Activated CD8-positive, alpha-beta memory T cell treated with anti-CD3 and anti-CD28 coated beads for 36 hours (primary cell): Measurements from ENCODE around the gene BCO1. TPM values are rescaled to one million over a fixed set of nuclear protein-coding genes. Genes with fewer than 3 reads are reported as not detected.

Source experiments
- CTCF ChIA-PET: fragments of 350-600 bp; sonication (Branson Sonifier 250); formaldehyde crosslinking; loops from one replicate; lab custom pipeline; 2021; ENCODE audit warnings: antibody characterized with exemption; lab: Charles Lee
- POLR2A ChIA-PET: fragments of 350-600 bp; sonication (Branson Sonifier 250); formaldehyde crosslinking; loops from one replicate; lab custom pipeline; 2021; ENCODE audit warnings: antibody characterized with exemption; lab: Charles Lee
- total RNA-seq, 2 experiments: library from RNA; stranded (reverse); gene quantifications; one replicate each; pipeline ENCODE4 v1.2.3, GENCODE V29; 2021

BCO1 gene
- total RNA-seq, 2 experiments from 2014 or later = not detected

DNA sequence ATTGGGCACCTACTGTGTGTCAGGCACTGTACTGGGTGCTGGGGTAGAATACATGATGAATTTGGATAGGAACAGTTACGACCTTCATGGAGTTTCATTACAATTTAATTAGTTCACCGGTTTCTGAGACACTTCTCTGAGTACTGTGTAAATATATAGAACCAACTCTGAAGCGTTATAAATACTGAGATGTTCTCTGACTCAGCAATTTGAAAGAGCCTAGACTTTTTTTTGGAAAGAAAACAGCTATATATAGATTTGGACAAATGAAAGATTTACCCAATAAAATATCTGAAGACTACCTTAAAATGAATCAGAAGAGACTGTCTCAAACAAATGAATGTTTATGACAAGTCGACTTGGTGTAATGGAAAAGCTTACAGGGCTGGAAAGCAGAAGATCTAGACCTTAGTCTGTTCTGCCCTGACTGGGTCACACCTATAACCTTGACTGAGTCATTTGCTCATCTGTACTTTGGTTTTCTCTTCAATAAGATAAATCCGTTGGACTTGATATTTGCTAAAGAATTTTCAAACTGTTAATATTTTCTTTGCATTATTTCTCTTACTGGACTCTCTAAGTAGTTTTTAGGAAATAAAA lies 71.7 kb downstream of the BCO1 start:
- POLR2A ChIA-PET = interaction anchor here (0.6 kb wide), 1 partner anchor 577 kb away, joined by 4 read pairs; no protein-coding TSS in a partner anchor
- CTCF ChIA-PET = interaction anchor here (1.6 kb wide), 1 partner anchor 20 kb away, joined by 3 read pairs; no protein-coding TSS in a partner anchor

- ChIA-PET CTCF (interaction anchor here (1.0 to 1.6 kb wide), 2 partner anchors 18 to 55 kb away, joined by 3 to 4 read pairs; no protein-coding TSS in a partner anchor), POLR2A (no interaction called here)
Observed at GRCh38 chr16:81311762-81312161, 73.3 kb downstream of the BCO1 start.

DNA sequence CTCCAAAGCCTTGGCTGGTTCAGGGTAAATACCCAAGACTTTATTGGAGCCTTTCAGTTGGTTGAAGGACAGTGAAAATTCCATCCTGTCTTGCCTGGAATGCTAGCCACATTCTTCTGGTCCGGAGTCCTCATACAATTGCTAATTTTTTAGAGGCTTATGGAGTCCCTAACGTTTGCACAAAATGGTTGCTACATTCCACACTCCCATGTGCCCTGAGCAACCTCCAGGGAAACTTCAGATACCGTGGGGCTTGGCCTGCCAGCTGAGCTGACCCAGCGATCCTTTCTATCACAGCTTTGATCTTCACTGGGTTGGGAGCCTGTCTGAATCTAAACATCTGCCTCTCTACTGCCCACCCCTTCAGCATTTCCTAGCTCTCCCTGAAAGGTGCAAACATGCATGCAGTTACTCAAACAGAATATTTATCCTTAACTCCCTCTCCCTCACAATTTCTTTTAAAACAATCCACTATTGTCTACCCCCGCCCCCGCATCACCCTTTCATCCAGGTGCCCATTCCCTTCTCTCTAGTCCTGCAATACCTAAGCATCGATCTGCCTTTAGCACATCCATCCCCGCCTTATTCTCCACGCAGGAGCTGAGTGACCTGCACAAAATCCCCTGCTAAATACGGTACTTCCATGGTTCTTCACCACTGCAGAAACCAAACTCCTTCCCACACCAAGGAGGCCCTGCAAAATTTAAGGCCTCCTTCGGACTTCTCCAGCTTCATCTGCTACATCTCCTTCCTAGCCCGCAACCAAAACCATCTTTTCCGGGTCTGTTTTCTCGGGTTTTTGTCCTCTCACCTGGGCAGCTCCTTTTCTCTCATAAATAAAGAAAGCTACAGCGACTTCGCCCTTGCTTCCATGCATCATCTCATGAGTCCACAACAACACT lies 75.5 kb downstream of the BCO1 start:
- ChIA-PET CTCF (no interaction called here), POLR2A (interaction anchor here (1.1 to 1.3 kb wide), 2 partner anchors 22 to 131 kb away, joined by 4 to 8 read pairs; partner anchors contain the start of gene CMIP)

GRCh38 chr16:81314603-81315270 lies 76.2 kb downstream of the BCO1 start, which contains the start of gene GAN:
GAN (plus strand) TSS chr16:81314962; CDS start chr16:81315114, 152 bp downstream.
- CTCF ChIA-PET = no interaction called here
- POLR2A ChIA-PET = interaction anchor here (0.5 to 1.3 kb wide), 3 partner anchors 21 to 502 kb away, joined by 4 to 8 read pairs (median 4); partner anchors contain the start of gene CMIP

DNA sequence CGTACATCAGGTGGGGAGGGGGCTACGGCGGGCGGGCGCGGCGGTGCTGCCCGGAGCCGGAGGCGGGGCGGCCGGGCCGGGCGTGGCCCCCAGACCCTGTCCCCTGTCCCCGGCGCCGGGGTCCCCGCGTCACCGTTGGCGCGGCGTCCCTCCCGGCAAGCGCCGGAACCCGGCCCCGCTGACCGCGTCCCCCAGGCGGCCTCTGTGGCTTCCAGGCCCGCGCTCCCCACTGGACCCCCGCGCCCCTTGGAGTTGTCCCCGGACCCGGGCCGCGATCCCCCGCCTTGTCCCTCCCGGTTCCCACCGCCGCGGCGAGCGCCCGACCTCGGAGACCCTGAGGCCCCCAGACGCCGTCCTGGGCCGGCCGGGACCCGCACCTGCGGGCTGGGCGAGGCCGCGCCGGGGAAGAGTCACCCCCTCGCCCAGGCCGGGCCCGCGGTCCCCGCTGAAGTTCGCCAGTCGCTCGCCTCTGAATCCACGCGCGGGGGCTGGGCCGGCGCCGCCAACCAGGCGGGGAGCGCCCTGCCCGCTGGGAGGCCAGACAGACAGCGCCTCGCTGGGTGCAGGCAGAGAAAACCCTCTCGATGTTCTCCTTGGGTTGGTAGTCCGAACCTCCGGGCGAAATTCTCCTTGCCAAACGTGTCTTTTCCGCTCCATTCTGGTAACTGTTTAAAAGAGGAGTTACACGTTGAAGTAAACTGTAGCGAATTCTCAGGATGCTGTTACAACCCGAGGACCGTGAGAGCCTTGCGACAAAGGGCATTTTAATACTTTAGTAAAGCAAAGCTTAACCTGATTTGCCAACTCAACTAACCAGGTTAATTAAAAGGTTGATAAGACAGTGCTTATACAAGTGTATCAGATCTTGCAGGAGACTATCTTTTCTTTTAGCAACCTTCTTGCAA lies 77.0 kb downstream of the BCO1 start:
- ChIA-PET CTCF (no interaction called here), POLR2A (interaction anchor here (1.1 kb wide), 1 partner anchor 21 kb away, joined by 8 read pairs; no protein-coding TSS in a partner anchor)

DNA sequence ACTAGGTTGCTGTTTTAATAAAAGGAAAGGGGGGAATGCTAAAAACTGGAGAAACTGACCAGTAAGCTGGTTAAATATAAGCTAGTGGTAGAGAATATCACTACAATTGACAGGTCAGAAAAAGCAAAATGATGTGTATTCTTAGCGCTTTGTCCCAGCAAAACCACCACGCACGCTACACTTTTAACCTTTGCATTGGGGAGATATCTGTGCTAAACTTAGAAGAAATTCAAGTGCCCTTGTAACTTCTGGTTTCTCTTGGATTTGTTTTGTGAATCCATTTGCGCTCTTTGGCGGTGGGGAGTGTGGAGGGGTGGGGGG lies 77.6 kb downstream of the BCO1 start:
- CTCF ChIA-PET = no interaction called here

GRCh38 chr16:81318711-81319110 lies 80.2 kb downstream of the BCO1 start:
- CTCF ChIA-PET = no interaction called here
- POLR2A ChIA-PET = interaction anchor here (1.0 kb wide), 1 partner anchor 135 kb away, joined by 3 read pairs; no protein-coding TSS in a partner anchor

More for the DNA sequence above, 77.6 kb downstream of the BCO1 start:
- POLR2A ChIA-PET = no interaction called here

DNA sequence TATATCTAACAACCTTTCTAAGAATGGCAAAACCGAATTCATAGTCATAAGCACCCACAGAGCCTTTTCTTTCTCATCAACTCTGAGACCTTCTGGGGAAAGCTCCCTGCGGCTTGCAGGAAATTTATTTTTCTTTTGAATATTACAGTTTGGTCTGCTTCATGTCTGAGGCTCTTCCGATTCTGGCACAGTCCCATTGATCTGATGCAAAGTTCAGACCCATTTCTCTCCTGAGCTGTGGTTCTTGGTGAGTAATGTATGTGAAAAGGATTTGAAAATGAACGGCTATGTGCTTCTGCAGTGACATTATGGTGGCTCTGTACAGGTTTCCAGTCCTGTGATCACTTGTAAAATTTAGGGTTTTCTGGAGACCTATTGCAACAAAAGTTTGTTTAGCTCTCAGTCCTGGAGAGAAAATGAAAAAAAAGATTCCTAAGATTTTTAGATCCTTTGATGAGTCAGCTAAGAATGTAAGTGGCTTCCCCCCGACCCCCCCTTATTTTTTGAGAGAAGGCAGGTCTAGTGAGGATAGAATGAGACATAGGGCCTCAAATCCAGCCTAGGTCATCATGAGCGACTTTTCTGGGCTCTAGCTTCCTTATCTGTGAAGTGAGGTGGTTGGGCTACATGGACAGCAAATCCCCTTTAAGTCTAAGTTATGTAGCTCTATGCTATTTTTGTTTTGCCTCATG lies 80.9 kb downstream of the BCO1 start:
- ChIA-PET CTCF (no interaction called here), POLR2A (interaction anchor here (0.7 to 1.0 kb wide), 2 partner anchors 135 to 869 kb away, joined by 3 read pairs; no protein-coding TSS in a partner anchor)

DNA sequence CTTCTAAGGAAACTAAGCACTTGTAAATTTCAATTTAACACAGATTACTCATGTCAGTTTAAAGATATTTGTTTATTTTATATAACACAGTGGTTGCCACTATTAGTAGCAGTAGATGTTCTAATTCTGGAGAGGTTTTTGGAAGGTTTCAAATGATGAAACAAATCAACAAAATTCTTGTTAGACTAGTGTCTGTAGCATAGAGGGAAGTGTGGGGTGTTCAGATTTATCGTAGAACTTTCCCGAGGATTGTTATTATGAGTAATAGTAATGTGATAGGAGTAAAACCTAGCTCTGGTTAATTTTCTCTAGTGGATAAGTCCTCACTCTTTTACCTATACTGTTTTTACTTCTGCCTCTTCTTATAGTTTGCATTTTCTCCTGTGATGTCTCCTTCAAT lies 82.5 kb downstream of the BCO1 start:
- POLR2A ChIA-PET = no interaction called here

DNA sequence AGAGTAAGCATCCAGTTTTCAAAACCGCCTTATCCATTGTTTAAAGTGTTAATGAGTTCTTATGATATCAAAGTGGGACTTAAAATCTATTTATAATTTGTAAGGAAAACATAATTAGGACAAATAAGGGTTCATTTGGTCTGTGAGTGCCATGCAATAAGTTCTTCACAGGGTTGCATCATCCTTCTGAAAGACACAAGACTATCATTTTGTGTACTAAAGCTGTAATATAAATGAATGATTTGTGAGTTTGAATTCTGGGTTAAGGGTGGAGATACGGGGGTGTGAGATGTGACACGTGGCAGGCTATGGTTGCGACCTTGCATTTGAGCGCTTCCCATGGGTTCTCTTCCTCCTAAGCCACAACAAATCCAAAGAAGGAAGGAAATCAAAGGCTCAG lies 83.0 kb downstream of the BCO1 start:
- POLR2A ChIA-PET = no interaction called here

More for the DNA sequence above, 82.5 kb downstream of the BCO1 start:
- CTCF ChIA-PET = no interaction called here

DNA sequence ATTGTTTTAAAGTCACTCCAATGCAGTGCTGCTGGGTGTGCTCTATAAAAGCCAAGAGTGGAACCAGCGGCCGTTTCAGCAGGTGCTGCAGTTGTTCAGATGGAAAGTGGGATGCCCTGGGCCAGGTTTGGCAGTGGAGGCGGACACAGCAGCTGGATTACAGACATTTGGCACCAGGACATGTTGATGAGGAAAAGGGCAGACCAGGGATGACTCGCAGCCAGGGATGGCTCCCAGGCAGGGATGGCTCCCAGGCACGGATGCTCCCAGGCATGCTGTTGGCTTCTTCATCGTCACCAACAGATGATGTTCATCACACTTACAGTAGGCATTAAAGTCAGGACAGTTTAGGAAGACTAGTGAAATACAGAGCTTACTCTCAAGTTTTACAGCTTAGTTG lies 86.3 kb downstream of the BCO1 start:
- CTCF ChIA-PET = interaction anchor here (0.8 kb wide), 1 partner anchor 10 kb away, joined by 3 read pairs; no protein-coding TSS in a partner anchor

More for the DNA sequence above, 83.0 kb downstream of the BCO1 start:
- CTCF ChIA-PET = interaction anchor here (0.5 kb wide), 1 partner anchor 117 kb away, joined by 5 read pairs; no protein-coding TSS in a partner anchor

DNA sequence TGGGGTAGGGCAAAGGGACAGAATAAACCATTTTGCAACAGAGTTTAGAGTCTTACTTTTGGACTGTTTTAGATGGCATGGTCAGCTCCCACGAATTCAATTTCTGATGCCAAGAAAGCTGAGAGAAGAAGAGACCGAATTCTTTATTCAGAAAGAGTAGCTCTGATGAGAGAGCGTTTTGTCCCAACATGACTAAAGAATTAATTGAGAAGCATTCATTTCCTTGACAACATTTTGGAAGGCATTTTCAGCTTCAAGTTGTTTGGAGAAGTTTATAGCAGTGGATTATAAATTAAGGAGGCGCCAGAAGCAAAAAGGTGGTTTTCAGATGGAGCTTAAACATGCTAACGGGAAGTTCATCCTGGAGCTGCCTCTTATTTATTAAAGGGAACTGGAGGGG lies 88.5 kb downstream of the BCO1 start:
- CTCF ChIA-PET = no interaction called here
- POLR2A ChIA-PET = no interaction called here

More for the DNA sequence above, 86.3 kb downstream of the BCO1 start:
- POLR2A ChIA-PET = no interaction called here

DNA sequence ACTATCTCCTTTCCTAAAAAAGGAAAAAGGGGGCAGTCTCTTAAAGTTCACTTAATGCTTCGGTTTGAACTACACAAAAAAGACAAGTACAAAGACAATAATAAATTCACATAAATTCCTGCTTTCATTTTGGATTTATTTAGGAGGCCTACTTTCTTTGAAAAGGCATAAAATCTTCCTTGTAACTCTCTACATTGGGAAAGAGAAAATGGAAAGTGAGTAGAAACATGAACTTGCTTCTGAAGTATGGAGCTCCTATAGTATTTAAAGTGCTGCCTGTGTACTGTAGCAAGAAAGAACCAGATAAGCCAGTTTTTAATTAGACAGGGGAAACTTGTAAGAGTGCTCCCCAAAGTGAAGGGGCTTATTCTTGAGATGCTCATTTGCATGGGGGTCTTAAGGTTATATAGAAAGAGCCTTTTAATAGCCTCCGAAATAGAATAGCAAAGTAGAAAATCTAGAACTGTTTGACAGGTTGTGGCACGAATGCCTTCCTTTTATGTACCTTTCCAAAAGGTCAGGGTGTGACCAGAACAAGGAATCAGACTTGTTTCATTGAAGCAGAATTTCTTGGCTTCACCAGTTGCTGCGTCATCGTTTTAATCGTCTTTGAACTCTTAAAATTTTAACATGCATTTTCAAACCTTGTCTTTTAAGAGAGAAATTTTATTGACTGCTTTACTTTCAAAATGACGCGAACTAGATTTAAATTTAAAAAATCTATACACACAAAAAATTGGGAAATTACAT lies 89.1 kb downstream of the BCO1 start:
- POLR2A ChIA-PET = no interaction called here
- CTCF ChIA-PET = no interaction called here

DNA sequence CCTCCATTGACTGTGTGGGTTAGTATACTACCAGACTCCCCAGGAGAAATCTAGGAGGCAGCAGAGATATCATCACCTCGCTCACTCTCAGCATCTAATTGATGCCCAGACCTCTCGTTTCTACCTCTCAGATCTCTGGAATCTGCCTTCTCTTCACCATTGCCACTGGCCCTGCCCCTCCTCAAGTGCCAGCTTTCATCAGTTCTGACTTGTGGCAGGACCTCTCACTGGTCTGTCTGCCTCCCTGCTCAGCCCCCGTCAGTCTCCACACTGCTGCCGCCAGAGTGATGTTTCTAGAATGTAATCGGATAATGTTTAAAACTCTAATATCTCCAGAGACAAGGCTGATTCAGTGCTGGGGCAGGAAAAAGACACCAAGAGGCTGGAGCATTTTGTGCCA lies 91.5 kb downstream of the BCO1 start:
- ChIA-PET POLR2A (no interaction called here), CTCF (interaction anchor here (1.1 kb wide), 1 partner anchor 19 kb away, joined by 3 read pairs; no protein-coding TSS in a partner anchor)

GRCh38 chr16:81333356-81333755 lies 94.9 kb downstream of the BCO1 start:
- ChIA-PET POLR2A (no interaction called here), CTCF (no interaction called here)

- ChIA-PET CTCF (interaction anchor here (0.7 to 1.2 kb wide), 5 partner anchors 10 to 1938 kb away, joined by 3 to 4 read pairs (median 3); no protein-coding TSS in a partner anchor), POLR2A (interaction anchor here (0.7 to 1.9 kb wide), 3 partner anchors 21 to 506 kb away, joined by 4 to 8 read pairs (median 8); partner anchors contain the start of gene GAN)
Observed at GRCh38 chr16:81335669-81336068, 97.2 kb downstream of the BCO1 start.

DNA sequence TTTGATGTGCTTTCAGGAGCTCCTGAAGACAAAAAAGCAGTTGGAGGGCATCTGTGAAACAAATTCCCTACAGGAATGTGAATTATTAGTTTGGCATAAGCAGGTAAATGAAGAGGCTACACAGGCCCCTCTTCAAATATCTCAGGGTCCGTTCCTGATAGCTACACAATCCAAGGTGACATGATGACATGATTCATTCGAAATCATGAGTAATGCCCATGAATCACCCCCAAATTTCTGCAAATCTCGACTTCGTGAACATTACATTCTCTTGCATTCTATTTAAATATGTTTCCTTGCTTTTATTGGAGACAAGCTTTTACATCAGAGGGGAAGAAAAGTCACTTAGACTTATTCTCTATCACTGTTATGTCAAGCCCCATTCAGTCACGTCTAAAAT lies 98.6 kb downstream of the BCO1 start:
- ChIA-PET CTCF (interaction anchor here (1.3 kb wide), 1 partner anchor 76 kb away, joined by 3 read pairs; no protein-coding TSS in a partner anchor), POLR2A (interaction anchor here (1.9 kb wide), 1 partner anchor 23 kb away, joined by 8 read pairs; the partner anchor contains the start of gene GAN)
